MM.1S (cell line): ENCODE results near the gene TLCD3A.

Source experiments
- DNase-seq: peaks from one replicate; pipeline ENCODE4 v3.0.0-alpha.2; 2015
- H2AFZ ChIP-seq: fragments of 300-600 bp; sonication (generic); 2 replicates; pipeline ENCODE4 v1.6.0; 2016; ENCODE audit warnings: antibody characterized with exemption, low read length
- H3F3A ChIP-seq: fragments of 300-600 bp; sonication (generic); 2 replicates; pipeline ENCODE4 v1.6.1; 2016; ENCODE audit warnings: mild to moderate bottlenecking, antibody characterized with exemption, low read length, moderate library complexity, mixed read lengths; ENCODE audit not compliant: insufficient read depth
- H3K27ac ChIP-seq: fragments of 300-600 bp; sonication (generic); 2 replicates; pipeline ENCODE4 v1.5.1; 2016; ENCODE audit warnings: mild to moderate bottlenecking, low read length
- H3K27me3 ChIP-seq: fragments of 300-600 bp; sonication (generic); replicated peaks from 2 replicates; pipeline ENCODE4 v1.6.0; 2016; ENCODE audit warnings: low read length; ENCODE audit not compliant: insufficient read depth
- H3K36me3 ChIP-seq: fragments of 300-600 bp; sonication (generic); replicated peaks from 2 replicates; pipeline ENCODE4 v1.6.1; 2016; ENCODE audit warnings: mild to moderate bottlenecking, low read length, mixed read lengths; ENCODE audit not compliant: insufficient read depth
- H3K4me1 ChIP-seq: fragments of 300-600 bp; sonication (generic); 2 replicates; pipeline ENCODE4 v1.6.1; 2016; ENCODE audit warnings: low read length, mixed read lengths
- H3K4me2 ChIP-seq: fragments of 300-600 bp; sonication (generic); 2 replicates; pipeline ENCODE4 v1.6.0; 2016; ENCODE audit warnings: low read depth, low read length
- H3K4me3 ChIP-seq: fragments of 300-600 bp; sonication (generic); 2 replicates; pipeline ENCODE4 v1.5.1; 2016; ENCODE audit warnings: low read length, mixed read lengths
- H3K79me2 ChIP-seq: fragments of 300-600 bp; sonication (generic); 2 replicates; pipeline ENCODE4 v1.6.1; 2016; ENCODE audit warnings: mixed run types, low read length, mixed read lengths
- H3K9ac ChIP-seq: fragments of 300-600 bp; sonication (generic); 2 replicates; pipeline ENCODE4 v1.6.1; 2016; ENCODE audit warnings: low read length, mixed read lengths
- H3K9me2 ChIP-seq: fragments of 300-600 bp; sonication (generic); replicated peaks from 2 replicates; pipeline ENCODE4 v1.6.1; 2016; ENCODE audit warnings: mild to moderate bottlenecking, low read length, mixed read lengths; ENCODE audit not compliant: insufficient read depth
- H3K9me3 ChIP-seq: fragments of 300-600 bp; sonication (generic); replicated peaks from 2 replicates; pipeline ENCODE4 v1.6.1; 2016; ENCODE audit warnings: mild to moderate bottlenecking, low read length, mixed read lengths; ENCODE audit not compliant: insufficient read depth
- H4K20me1 ChIP-seq: fragments of 300-600 bp; sonication (generic); 2 replicates; pipeline ENCODE4 v1.6.1; 2016; ENCODE audit warnings: mild to moderate bottlenecking, low read length, moderate library complexity, mixed read lengths; ENCODE audit not compliant: insufficient read depth
- EZH2 ChIP-seq: fragments of 300-600 bp; sonication (generic); optimal IDR thresholded peaks from 2 replicates; pipeline ENCODE3; 2017; ENCODE audit warnings: low read depth, mild to moderate bottlenecking, antibody characterized with exemption, low read length, mixed read lengths
- EZH2phosphoT487 ChIP-seq: fragments of 300-600 bp; sonication (generic); IDR thresholded peaks from 2 replicates; pipeline ENCODE4 v1.6.1; 2018; ENCODE audit warnings: antibody characterized with exemption, low read length
- TF ChIP-seq, protein P1 (sequence below): fragments of 300-600 bp; sonication (generic); IDR thresholded peaks from 2 replicates; pipeline ENCODE4 v1.5.1; 2016; ENCODE audit warnings: antibody characterized with exemption, low read length, mixed read lengths

TLCD3A gene

DNA sequence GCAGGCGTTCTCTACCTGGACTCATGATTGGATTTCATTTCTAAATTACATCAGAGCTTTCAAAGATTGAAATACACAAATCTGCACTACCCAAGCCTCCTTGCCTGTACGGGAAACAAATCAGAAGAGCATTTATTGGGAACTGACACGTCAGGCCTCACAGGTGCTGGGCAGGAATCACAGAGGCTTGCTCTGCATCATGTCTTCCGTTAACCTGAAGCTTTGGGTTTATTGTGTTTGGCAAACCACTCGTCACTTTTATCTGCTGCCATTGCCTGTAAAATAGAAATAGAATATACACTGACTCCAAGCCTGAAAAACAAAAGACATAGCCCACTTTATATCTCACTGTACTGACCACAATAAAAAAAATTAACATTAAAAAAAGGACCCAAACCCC, 27.6 kb downstream of the TLCD3A start:
- DNase-seq, result no peak
- Histone ChIP-seq H3K4me2 (no peak overlapping the region), H3K79me2 (no peaks in the 10 kb centered on the region), H3F3A (no peaks in the 10 kb centered on the region), H3K9me3 (no peaks in the 10 kb centered on the region), H3K4me3 (no peak overlapping the region), H4K20me1 (no peaks in the 10 kb centered on the region), H2AFZ (no peak overlapping the region), H3K27ac (no peak overlapping the region), H3K9me2 (no peaks in the 10 kb centered on the region), H3K4me1 (no peaks in the 10 kb centered on the region), H3K9ac (no peak overlapping the region), H3K27me3 (no peaks in the 10 kb centered on the region; the same call in 1 of the 2 replicates), H3K36me3 (0 out of 2 replicates have a peak, but pooled peaks cover 3% of the 10 kb centered on the region)
- TF ChIP-seq EZH2, result no peak
- TF ChIP-seq EZH2phosphoT487, result no peak
- TF ChIP-seq, protein P1, sequence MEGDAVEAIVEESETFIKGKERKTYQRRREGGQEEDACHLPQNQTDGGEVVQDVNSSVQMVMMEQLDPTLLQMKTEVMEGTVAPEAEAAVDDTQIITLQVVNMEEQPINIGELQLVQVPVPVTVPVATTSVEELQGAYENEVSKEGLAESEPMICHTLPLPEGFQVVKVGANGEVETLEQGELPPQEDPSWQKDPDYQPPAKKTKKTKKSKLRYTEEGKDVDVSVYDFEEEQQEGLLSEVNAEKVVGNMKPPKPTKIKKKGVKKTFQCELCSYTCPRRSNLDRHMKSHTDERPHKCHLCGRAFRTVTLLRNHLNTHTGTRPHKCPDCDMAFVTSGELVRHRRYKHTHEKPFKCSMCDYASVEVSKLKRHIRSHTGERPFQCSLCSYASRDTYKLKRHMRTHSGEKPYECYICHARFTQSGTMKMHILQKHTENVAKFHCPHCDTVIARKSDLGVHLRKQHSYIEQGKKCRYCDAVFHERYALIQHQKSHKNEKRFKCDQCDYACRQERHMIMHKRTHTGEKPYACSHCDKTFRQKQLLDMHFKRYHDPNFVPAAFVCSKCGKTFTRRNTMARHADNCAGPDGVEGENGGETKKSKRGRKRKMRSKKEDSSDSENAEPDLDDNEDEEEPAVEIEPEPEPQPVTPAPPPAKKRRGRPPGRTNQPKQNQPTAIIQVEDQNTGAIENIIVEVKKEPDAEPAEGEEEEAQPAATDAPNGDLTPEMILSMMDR, result no peak

DNA sequence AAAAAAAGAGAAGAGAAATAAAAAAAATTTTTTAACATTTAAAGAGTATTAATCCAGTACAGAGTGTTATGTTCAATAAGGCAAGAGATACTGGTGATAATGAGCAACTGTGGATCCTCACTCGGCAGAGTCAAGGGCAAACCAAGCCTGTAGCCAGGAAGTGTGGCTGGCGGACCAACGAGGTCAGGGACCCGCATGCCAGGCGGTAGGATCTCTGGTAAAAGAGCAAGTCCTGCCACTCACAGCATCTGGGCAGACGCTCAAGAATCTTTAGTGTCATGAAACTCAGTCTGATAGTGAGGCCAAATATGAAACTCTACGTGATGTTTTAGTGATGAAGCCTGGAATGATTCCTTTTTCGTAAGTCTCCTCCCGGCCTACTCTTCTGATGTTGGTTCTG, 28.0 kb downstream of the TLCD3A start:
- Histone ChIP-seq H4K20me1 (no peaks in the 10 kb centered on the region), H3K4me1 (no peaks in the 10 kb centered on the region), H3K4me2 (no peak overlapping the region), H3K27ac (no peak overlapping the region), H3K9me2 (no peaks in the 10 kb centered on the region), H3K9ac (no peak overlapping the region), H3K36me3 (0 out of 2 replicates have a peak, but pooled peaks cover 3% of the 10 kb centered on the region), H3F3A (no peaks in the 10 kb centered on the region), H3K9me3 (no peaks in the 10 kb centered on the region), H3K79me2 (no peaks in the 10 kb centered on the region), H2AFZ (no peak overlapping the region), H3K27me3 (no peaks in the 10 kb centered on the region; the same call in 1 of the 2 replicates), H3K4me3 (no peak overlapping the region)
- DNase-seq, result no peak
- TF ChIP-seq EZH2phosphoT487 (no peak), EZH2 (no peak)
- TF ChIP-seq, protein P1, result no peak

DNA sequence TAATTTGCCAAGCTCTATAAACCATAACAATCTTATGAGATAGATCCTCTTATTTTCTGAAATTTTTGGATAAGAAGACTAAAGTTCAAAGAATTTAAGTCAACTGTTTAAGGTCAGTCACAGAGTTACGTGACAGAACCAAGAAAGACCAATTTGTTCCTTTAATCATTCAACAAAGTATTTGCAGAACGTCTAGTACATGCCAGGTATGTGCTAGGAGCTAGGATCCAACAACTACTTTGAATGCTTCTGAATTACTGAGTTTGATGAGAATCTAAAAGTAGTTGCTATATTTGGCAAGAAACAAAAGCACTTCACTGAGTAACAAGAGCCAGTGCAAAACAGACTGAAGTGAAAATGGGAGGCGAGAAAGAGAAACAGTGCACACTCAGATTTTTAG, 34.7 kb downstream of the TLCD3A start:
- Histone ChIP-seq H3K4me2 (no peak overlapping the region), H3K27me3 (no peaks in the 10 kb centered on the region; the same call in 1 of the 2 replicates), H3K9ac (no peak overlapping the region), H2AFZ (no peak overlapping the region), H3K9me2 (no peaks in the 10 kb centered on the region), H3K27ac (no peak overlapping the region), H3K4me1 (no peaks in the 10 kb centered on the region), H3K9me3 (no peaks in the 10 kb centered on the region), H4K20me1 (no peaks in the 10 kb centered on the region), H3K79me2 (no peaks in the 10 kb centered on the region), H3K36me3 (peaks cover 7% of the 10 kb centered on the region; the same call in 1 of the 2 replicates), H3F3A (no peaks in the 10 kb centered on the region), H3K4me3 (no peak overlapping the region)
- no peak for DNase-seq
- no peak for TF ChIP-seq EZH2
- TF ChIP-seq EZH2phosphoT487, result no peak
- TF ChIP-seq, protein P1, result no peak
